Tibial nerve (tissue), 3 donors: ENCODE results near the gene SKIL.
A peak's percentile ranks its signal among the peaks of the same experiment; 100 is the strongest.

ENCODE experiments used
- EP300 ChIP-seq, 2 donors: sonication (generic); formaldehyde crosslinking; IDR thresholded peaks; one replicate each; pipeline ENCODE4 v1.6.1; 2017; ENCODE audit warnings: antibody characterized with exemption in 2 of 2, mild to moderate bottlenecking in 1 of 2
- POLR2A ChIP-seq, 2 donors: fragments of 450-650 bp; IDR thresholded peaks; one replicate each; pipeline ENCODE4 v1.6.1; 2017; ENCODE audit warnings: antibody characterized with exemption in 2 of 2, mild to moderate bottlenecking in 2 of 2, moderate library complexity in 2 of 2

GRCh38 chr3:170357176-170358041 is at the start of gene SKIL:
- TF ChIP-seq POLR2A (IDR thresholded peaks at IDR 0.05) (peak in 1 of 2 donors; percentile 77), EP300 (IDR thresholded peaks at IDR 0.05) (peak in 1 of 2 donors; percentile 72)
